Activated T-helper 17 cell treated with anti-CD3 and anti-CD28 coated beads, Interleukin-2, amount 50 U/mL, for 72 hours (primary cell): ENCODE measurements around the gene KIRREL3. TPM values are rescaled to one million over a fixed set of nuclear protein-coding genes. Genes with fewer than 3 reads are reported as not detected.

Experiments used
- ATAC-seq: fragments of 150-1000 bp; cut with Tn5 transposase; replicated peaks from 2 replicates; pipeline ENCODE4 v1.10.0; 2021; ENCODE audit warnings: mild to moderate bottlenecking, moderate library complexity
- H3K27ac Mint-ChIP-seq: one replicate; pipeline ENCODE4 v1.8.0; 2022; ENCODE audit warnings: mixed read lengths
- H3K27me3 Mint-ChIP-seq: one replicate; pipeline ENCODE4 v1.8.0; 2022; ENCODE audit warnings: mixed read lengths
- H3K36me3 Mint-ChIP-seq: one replicate; pipeline ENCODE4 v1.8.0; 2022; ENCODE audit warnings: low read depth, mild to moderate bottlenecking, mixed read lengths
- H3K4me1 Mint-ChIP-seq: one replicate; pipeline ENCODE4 v1.8.0; 2022; ENCODE audit warnings: mixed read lengths
- H3K4me3 Mint-ChIP-seq: one replicate; pipeline ENCODE4 v1.8.0; 2022; ENCODE audit warnings: mild to moderate bottlenecking, mixed read lengths
- H3K9me3 Mint-ChIP-seq: one replicate; pipeline ENCODE4 v1.8.0; 2022; ENCODE audit warnings: mixed read lengths
- total RNA-seq, 2 donors: library from RNA; stranded (reverse); gene quantifications; one replicate each; pipeline ENCODE4 v1.2.3, GENCODE V29; 2022

Gene KIRREL3
- total RNA-seq, 2 donors from 2014 or later = not detected

DNA sequence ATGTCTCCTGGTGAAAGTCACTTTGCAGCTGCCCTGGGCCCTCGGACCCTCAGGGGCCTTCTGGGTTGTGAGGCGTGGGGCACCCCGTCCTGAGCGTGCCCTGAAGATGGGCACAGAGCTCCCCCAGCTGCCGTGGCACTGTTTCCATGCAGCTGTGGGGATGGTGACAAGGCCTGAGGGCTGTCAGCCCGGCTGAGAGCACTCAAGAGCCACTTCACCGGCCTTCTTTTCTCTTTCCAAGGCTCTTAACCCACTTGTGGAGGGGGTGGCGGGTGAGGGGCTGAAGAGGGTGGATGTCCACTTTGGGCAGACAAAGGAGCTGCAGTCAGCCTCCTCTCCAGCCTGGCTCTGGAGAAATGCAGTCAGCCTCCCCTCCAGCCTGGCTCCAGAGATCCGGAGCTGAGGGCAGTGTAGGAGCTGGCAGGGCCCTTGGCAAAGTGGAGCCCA lies 405.6 kb downstream of the KIRREL3 start:
- H3K36me3 Mint-ChIP-seq = no peaks in the 10 kb centered on the region
- peaks cover 6% of the 10 kb centered on the region for H3K9me3 Mint-ChIP-seq
- peaks cover 4% of the 10 kb centered on the region for H3K27me3 Mint-ChIP-seq
- H3K27ac Mint-ChIP-seq = no peak overlapping the region
- no peaks in the 10 kb centered on the region for H3K4me1 Mint-ChIP-seq
- ATAC-seq = no peak
- H3K4me3 Mint-ChIP-seq = no peak overlapping the region

DNA sequence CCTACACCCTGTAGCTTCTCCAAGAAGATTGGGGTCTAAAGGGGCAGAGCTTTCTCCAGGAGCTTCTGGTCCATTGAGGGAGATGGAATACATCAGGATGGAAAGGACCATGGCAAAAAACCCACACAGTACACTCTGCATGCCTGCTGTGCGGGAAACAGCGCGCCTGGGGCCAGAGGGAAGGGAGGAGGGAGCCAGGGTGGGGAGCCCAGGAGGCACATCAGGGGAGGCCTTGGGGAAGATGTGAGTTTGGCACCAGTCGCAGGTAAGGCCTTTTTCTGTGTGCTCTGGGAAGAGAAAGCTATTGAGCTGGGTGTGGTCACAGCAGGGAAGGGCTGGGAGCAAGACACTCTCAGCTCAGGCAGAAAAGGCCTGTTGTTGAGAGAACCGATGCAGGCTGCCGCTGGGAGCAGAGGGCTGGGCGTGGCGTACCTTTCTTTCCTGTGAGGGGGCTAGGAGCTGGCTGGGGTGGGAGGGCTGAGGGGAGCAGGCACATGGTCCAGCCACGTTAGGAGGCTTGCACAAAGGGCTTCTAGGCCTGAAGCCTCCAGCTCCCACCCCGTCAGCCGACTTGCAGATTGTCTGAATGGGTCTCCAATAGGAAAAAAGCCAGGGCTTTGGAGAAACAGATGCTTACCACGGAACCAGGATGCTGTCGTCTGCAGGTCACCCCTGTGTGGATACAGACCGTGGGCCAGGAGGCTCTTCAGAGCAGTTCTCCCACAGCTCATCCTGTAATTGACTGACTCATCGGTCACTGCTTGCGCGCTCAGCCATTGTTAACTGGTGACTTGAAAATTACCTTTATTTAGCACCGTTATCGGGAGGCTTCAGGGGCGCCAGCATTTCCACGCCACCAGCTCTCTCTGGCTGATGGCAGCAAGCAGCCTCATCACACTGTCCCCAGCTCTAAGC lies 407.8 kb downstream of the KIRREL3 start:
- Mint-ChIP-seq H3K36me3 (no peaks in the 10 kb centered on the region), H3K4me3 (no peak overlapping the region), H3K9me3 (no peaks in the 10 kb centered on the region), H3K4me1 (no peaks in the 10 kb centered on the region), H3K27me3 (peaks cover under 1% of the 10 kb centered on the region), H3K27ac (no peak overlapping the region)
- ATAC-seq = no peak

DNA sequence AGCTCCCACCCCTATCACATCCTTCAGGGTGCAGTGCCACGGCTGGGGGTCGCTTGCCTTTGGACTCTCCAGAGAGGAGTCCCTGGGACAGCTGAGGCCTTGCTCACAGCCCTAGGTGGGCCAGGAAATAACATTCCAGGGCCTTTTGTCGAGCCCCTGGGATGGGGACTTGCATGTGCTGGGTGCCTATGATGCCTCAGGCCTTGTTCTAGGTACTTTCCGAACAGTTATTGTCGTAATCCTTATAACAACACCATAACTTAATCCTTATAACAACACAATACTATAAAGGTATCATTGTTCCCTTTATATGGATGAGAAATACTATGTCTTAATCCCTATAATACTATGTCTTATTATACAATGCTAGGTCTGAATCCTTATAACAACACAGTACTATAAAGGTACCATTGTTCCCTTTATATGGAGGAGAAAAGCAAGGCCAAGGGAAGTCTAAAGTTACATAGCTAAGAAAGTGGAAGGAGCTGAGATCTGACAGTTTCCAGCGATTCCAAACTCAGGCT lies 408.5 kb downstream of the KIRREL3 start:
- Mint-ChIP-seq H3K4me1 (no peaks in the 10 kb centered on the region), H3K9me3 (no peaks in the 10 kb centered on the region), H3K27me3 (no peaks in the 10 kb centered on the region), H3K27ac (no peak overlapping the region), H3K36me3 (no peaks in the 10 kb centered on the region), H3K4me3 (no peak overlapping the region)
- no peak for ATAC-seq

DNA sequence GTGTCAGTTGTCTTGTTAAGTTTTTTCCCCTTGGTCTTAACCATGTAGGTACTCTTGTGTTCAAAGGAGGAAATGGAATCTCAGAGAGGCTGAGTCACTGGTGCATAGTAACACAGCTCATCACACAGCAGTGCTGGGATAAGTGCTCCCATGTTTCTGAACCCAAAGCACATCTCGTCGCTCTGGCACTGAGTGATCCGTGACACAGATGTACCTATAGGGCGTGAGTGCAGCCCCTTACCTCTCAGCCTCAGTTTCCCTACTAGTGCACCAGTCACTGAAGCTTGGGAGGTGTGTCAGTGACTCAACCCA lies 411.1 kb downstream of the KIRREL3 start:
- Mint-ChIP-seq H3K4me3 (no peak overlapping the region), H3K27me3 (no peaks in the 10 kb centered on the region), H3K9me3 (no peaks in the 10 kb centered on the region), H3K27ac (no peak overlapping the region), H3K4me1 (no peaks in the 10 kb centered on the region), H3K36me3 (no peaks in the 10 kb centered on the region)
- no peak for ATAC-seq

DNA sequence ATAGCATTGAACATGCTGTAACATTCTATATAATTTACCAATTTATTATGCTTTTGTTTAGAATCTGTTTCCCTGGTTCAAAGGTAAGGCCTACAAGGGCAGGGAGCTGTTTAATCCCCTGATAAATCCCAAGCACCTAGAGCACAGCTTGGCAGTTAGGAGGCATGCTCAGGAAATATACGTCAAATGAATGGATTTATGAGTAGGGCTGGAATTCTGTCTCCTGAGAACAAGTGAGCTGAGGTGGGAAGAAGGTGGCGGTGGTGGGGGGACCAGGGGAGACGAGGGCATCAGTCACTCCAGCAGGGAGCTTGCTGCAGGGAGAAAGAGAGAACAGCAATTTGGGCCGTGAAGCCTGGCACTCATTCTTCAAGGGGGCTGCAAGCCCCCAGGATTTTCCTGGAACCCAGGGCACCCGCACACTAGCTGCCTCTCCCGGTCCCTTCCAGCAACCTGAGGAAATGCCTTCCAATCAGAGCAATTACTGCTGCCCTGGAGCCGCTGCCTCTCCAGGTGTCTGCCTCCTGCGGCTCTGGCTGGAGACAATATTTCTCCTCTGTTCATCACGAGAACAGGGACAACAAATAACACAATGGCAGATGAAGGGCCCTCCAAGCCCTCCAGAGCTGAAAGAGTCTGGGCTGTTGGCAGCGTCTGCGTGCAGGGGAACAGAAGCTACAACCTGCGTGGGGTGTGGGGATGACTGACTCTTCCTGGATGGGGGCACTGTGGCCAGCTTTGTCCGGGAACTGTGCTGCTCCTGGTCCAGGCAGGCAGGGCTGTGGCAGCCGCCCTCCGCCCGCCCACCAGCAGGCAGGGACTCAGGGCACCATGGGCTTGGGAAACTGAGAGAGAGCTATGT lies 411.7 kb downstream of the KIRREL3 start:
- Mint-ChIP-seq H3K4me3 (no peak overlapping the region), H3K9me3 (no peaks in the 10 kb centered on the region), H3K27ac (no peak overlapping the region), H3K36me3 (no peaks in the 10 kb centered on the region), H3K4me1 (no peaks in the 10 kb centered on the region), H3K27me3 (no peaks in the 10 kb centered on the region)
- no peak for ATAC-seq

DNA sequence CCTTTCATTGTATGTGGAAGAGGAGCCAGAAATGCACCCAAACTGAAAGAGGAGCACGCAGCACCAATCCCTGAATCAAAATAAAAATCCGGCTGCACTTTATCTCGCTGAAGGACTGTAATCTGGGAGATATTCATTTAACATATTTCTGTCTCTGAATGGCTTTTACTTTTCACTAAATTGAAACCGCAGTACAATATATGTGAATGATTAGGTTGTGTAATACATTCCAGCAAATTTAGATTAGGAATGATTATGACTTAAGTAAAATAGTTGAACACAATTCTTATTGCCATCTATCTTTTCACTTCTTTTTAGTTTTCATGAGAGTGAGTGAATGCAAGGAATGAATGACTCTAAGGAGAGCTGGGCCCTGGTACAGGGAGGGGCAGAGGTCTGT lies 413.0 kb downstream of the KIRREL3 start:
- Mint-ChIP-seq H3K4me1 (no peaks in the 10 kb centered on the region), H3K9me3 (no peaks in the 10 kb centered on the region), H3K4me3 (no peak overlapping the region), H3K36me3 (no peaks in the 10 kb centered on the region), H3K27ac (no peak overlapping the region), H3K27me3 (no peaks in the 10 kb centered on the region)
- ATAC-seq = no peak

DNA sequence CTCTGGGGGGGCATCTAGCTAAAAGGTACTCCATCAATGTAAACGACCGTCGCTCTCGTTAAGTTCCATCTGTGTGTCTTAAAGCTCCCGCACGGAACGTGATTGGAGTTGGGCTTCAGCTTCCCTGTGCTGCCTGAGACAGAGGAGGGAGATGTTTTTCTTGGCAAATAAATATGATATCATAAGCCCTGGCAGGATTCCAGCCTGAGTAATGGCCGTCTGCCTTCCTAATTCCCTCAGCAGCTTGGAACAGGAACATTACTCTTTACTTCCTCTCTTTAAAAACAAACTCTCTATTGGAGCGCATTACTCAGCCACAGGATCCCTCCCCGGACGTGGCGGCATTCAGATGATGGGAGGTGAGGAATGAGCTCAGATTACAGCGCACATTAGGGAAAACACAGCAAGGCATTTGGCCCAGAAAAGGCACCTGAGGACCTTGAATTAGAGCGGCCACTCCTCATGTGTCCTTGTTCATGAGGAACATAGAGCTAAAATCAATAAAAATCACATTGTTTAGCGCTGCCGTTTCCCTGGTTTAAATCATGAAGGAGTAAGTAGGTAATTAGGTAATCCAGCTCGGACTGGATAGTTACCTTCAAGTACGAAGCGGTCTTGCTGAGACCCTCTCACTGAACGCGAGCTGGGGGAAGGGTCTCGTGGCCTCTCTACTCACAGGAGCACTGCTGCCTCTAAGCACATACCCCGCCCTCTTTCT lies 414.6 kb downstream of the KIRREL3 start:
- Mint-ChIP-seq H3K27ac (no peak overlapping the region), H3K4me1 (no peaks in the 10 kb centered on the region), H3K36me3 (no peaks in the 10 kb centered on the region), H3K27me3 (no peaks in the 10 kb centered on the region), H3K4me3 (no peak overlapping the region), H3K9me3 (no peaks in the 10 kb centered on the region)
- no peak for ATAC-seq

DNA sequence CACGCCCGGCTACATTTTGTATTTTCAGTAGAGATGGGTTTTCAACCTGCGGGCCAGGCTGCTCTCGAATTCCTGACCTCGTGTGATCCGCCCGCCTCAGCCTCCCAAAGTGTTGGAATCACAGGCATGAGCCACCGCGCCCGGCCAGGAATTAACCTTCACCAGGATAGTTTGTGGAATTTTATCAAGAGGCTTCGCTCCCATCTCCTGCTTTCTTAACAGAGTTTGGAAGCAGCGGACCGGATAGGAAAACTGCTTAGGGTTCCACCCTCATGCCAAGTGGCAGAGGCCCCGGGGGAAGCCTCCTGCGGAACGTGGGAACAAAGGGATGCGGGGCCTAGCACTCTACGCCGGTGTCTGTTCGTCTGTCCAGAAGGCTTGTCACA lies 415.2 kb downstream of the KIRREL3 start:
- no peaks in the 10 kb centered on the region for H3K4me1 Mint-ChIP-seq
- H3K27me3 Mint-ChIP-seq = no peaks in the 10 kb centered on the region
- H3K36me3 Mint-ChIP-seq = no peaks in the 10 kb centered on the region
- ATAC-seq = no peak
- no peak overlapping the region for H3K27ac Mint-ChIP-seq
- no peak overlapping the region for H3K4me3 Mint-ChIP-seq
- H3K9me3 Mint-ChIP-seq = no peaks in the 10 kb centered on the region

DNA sequence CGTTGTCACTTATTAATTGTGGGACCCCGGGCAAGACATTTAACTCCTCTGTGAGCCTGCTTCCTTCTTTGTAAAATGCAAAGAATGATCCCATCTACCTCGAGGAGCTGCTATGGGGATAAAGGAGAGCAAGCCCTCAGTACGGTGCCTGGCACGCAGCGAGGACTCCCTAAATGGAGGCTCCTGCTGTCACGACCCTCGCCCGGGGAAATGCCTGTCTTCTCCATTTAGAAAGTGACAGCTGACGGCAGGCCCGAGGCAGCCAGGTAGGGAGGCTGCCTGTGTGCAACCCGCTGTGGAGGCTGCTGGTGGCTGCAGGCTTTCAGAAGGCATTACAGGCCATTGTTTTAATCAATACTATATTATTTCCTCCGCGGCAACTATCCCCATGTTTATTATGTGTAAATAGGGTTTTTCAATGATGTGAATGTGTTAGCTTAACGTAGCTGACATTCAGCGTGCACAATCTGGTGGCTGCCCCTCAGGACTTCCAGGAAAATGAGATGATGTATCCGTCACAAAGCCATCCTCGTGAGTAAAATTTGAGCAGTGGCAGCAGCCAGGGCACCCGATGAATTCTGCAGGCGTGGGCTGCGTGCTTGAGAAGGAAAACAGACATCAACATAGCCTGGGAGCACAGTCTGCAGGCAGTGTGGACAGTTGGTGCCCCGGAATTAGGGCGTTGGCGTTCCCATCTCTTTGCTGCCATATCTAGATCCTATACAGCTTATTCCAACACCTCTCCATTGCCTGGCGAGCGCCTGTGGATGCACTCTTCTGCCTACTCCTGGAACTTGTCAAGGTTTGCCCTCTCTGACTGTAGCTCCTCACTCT lies 416.8 kb downstream of the KIRREL3 start:
- Mint-ChIP-seq H3K9me3 (no peaks in the 10 kb centered on the region), H3K36me3 (no peaks in the 10 kb centered on the region), H3K27me3 (no peaks in the 10 kb centered on the region), H3K4me3 (no peak overlapping the region), H3K4me1 (no peaks in the 10 kb centered on the region), H3K27ac (no peak overlapping the region)
- ATAC-seq = no peak

DNA sequence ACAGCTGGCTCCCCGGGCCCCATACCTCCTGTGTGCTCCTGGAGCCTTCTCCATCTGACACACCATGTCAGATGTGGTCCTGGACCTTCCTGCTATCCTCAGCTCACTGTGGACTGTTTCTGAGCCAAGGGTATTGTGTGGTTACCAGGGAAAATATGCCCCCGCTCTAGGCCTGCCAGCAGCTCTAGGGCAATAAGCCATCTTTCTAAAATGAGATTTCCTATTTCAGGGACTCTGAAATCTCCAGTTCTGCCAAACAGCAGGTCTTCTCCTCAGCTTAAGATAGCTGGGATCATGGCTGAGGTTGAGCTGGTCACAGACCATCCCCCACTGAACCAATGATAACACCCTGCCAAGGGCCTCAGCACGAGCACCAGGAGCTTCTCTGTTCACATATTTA lies 417.5 kb downstream of the KIRREL3 start:
- no peak overlapping the region for H3K4me3 Mint-ChIP-seq
- no peaks in the 10 kb centered on the region for H3K36me3 Mint-ChIP-seq
- H3K4me1 Mint-ChIP-seq = no peaks in the 10 kb centered on the region
- H3K27me3 Mint-ChIP-seq = no peaks in the 10 kb centered on the region
- H3K27ac Mint-ChIP-seq = no peak overlapping the region
- ATAC-seq = no peak
- no peaks in the 10 kb centered on the region for H3K9me3 Mint-ChIP-seq

DNA sequence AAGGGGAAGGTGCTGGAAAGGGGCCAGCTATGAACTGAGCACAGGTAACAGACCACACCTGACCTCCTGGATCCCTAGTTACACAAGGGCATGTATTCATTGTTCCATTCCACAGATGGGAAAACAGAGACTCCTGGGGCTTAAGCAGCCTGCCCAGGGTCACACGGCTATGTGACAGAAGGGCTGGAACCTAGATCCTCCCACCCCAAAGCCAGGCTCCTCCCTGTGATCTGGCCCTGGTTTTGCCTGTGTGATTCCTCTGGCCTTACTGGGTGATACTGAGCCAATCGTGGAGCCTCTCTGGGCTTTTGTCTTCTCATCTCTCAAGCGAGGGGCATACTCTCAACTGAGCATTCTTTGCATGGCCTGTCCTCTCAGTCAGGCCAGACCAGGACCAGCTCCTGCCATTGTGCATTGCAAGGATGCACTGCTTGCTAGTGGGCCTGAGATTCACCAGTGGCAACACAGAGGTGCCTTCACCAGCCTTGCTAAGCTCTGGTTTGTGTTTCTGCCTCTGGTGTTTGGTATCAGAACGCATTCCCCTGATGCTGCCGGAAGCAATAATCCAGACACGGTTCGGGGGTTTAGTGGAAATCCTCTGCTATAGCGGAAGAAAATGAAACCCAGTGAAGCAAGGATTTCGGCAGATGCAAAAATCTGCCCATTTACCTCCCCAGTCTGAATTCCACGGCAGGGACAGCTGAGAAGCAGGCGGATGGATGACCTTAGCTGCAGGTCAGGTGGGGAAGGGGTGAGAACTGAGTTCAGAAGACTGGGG lies 418.5 kb downstream of the KIRREL3 start:
- Mint-ChIP-seq H3K36me3 (no peaks in the 10 kb centered on the region), H3K4me1 (no peaks in the 10 kb centered on the region), H3K9me3 (no peaks in the 10 kb centered on the region), H3K4me3 (no peak overlapping the region), H3K27ac (no peak overlapping the region), H3K27me3 (no peaks in the 10 kb centered on the region)
- ATAC-seq = no peak

DNA sequence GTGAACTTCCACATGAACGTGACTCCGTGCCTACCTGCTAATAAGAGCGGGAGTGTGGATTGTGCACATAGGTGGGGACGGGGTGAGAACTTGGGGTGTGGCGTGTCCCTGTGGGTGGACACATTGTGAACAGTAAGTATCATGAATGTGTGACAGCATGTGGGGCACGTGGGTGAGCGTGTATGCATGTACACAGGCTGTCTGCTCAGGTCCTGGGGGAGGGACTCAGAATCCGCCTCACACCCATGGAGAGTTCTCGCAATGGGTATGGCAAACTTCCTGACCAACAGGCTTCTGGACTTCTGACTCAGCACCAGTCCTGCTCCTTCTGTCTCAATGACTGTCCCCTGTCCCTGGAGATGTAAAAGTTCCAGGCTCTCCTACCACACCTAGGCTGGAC lies 422.1 kb downstream of the KIRREL3 start:
- no peak overlapping the region for H3K4me3 Mint-ChIP-seq
- H3K27ac Mint-ChIP-seq = no peak overlapping the region
- H3K9me3 Mint-ChIP-seq = no peaks in the 10 kb centered on the region
- H3K36me3 Mint-ChIP-seq = no peaks in the 10 kb centered on the region
- H3K27me3 Mint-ChIP-seq = no peaks in the 10 kb centered on the region
- no peaks in the 10 kb centered on the region for H3K4me1 Mint-ChIP-seq
- no peak for ATAC-seq

DNA sequence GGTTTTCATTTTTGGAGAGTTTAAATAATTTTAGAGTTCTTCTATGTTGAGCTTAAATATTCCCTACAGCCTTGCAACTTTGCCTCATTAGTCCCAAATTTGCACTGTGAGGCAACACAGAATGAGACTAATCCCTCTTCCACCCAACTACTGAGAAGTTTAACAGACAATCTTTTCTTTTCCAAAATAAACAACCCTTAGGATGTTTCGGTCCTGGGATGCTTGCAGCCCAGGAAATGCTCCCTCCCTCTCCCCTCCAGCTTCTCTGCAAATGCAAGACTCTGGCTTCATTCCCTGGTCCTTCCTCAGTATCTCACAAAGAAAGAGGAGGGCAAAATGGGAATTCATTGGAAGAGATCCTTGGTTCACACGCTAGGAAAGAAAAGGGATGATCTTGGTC lies 422.5 kb downstream of the KIRREL3 start:
- H3K27me3 Mint-ChIP-seq = no peaks in the 10 kb centered on the region
- no peak for ATAC-seq
- H3K4me1 Mint-ChIP-seq = no peaks in the 10 kb centered on the region
- no peak overlapping the region for H3K27ac Mint-ChIP-seq
- H3K9me3 Mint-ChIP-seq = no peaks in the 10 kb centered on the region
- H3K4me3 Mint-ChIP-seq = no peak overlapping the region
- no peaks in the 10 kb centered on the region for H3K36me3 Mint-ChIP-seq
